HL-60/S4 treated with phorbol 12-myristate 13-acetate at 8.2 ng/mL for 4 days and 3 days (cell line): Measurements from ENCODE around the gene GIPC2.
"Not testable (repeated sequence)": the region's sequence is repeated elsewhere in the genome, so short reads cannot be mapped to it uniquely, and the experiment has no call there.

ENCODE experiments used
- in situ Hi-C: fragments of 300-500 bp; cut with MboI; formaldehyde crosslinking; loops from 2 replicates; pipeline ENCODE4 v1.15.0; 2022; ENCODE audit warnings: low sequenced_read_pairs

The GIPC2 gene

DNA sequence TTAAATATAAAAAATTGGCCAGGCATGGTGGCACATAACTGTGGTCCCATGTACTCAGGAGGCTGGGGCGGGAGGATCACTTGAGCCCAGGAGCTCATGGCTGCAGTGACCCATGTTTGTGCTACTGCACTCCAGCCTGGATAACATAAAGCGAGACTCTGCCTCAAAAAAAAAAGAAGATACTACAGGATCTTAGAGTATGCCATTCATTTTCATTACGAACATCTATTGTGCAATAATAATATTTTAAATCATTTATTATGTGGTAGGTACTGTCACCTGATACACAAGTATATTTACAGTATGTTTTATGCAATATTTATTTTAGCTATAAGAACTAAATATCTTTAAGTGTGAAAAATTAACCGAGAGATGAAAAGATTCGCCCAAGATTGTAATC lies 9.3 kb upstream of the GIPC2 start:
- in situ Hi-C loops, result no loop called here

- in situ Hi-C loops, result no loop called here
These were observed 7.7 kb upstream of the GIPC2 start for GRCh38 chr1:78038071-78038470.

GRCh38 chr1:78038491-78038939 lies 7.3 kb upstream of the GIPC2 start:
- in situ Hi-C loops, result no loop called here

DNA sequence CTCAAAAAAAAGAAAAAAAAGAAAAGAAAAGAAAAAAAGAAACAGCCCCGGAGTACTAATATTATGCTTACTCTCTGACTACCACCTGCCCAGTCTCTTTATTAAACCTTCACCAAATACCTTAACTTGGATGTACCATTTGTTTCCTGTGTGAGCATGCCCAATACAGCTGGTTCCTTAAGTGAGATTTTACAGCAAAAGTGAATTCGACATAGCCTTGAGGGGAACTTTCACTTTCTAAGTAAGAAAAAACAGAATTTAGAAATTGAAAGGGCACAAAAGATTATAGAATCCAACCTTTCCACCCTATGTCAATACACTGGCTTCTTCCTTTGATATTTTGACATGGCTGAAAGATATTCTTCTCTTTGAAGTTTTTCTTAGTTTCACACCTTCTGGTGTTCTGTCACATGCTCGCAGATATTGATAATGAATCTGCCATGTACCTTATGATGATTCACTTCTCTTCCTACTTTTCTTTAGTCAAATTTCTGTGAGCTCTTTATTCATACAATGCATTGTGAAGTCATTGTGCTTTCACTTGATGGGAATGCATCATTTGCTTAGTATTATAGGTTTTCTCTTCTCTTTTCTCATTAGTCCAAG lies 5.2 kb upstream of the GIPC2 start:
- in situ Hi-C loops, result no loop called here

DNA sequence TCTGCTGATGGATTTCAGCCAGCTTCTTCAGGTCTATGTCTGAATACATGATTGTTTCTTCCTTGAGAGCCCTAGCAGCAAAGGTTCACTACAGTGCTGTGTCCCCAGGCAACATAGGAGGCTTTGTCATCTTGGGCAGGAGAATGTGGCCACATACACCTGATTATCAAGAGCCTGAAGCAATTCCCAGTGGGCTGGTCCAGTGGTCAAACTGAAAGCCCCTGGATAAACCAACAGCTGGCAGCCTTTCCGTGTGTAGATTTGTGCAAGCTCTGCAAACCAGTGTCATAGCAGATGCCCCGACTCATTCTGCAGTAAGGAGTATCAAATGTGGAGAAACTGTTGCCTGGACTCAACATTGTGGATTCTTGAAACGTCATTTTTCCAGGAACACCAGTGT lies 2.3 kb upstream of the GIPC2 start:
- in situ Hi-C loops, result no loop called here

DNA sequence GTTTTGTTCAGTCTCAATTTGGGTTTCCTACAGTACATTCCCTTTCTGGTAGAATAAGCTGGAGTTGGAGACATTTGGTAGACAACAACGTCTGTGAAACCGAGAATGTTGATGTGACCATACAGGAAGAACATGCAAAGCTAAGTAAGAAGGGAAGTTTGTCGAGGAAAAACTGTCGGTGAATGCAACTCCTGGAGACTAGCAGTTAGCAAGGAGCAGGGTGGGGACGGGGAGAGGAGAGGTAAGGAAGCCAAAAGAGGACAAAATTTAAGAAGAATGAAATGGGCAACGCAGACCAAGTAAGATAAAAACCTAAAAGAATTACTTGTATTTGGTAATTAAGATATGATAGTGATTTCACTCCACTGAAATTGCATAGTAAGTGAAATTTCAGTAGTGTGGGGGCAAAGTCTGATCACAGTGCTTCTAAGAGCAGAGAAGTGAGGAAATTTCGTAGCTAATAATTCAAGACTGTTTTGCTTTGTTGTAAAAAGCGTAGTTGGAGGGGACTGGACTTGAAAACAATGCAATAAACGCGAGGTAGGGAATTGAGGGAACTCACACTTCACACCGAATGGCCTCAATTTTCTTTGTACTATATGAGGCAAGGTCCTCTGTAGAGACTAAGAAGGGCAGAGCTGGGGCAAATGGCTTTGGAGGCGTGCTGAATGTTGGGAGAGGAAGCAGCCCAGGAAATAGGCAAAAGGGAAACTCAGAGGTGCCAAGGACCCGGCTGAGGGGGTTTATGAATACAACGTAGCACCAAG lies 787 bp upstream of the GIPC2 start:
- in situ Hi-C loops, result no loop called here

DNA sequence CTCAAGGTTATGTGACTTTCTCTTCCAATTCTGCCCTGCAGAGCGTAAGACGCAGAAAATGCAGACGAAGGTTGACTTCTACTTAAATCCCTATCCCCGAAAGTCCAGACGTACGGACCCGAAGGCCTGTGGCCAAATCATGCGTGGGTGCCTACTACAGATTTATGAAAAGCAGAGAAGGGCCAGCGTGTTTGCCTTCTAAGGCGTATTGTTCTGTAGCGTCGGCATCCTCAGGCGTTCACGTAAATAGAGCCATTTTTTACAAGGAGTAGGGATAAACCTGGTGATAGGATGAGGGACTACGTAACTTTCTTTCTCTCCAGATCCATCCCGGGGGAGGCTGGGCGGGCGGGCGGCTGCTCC lies 222 bp upstream of the GIPC2 start:
- in situ Hi-C loops, result no loop called here

DNA sequence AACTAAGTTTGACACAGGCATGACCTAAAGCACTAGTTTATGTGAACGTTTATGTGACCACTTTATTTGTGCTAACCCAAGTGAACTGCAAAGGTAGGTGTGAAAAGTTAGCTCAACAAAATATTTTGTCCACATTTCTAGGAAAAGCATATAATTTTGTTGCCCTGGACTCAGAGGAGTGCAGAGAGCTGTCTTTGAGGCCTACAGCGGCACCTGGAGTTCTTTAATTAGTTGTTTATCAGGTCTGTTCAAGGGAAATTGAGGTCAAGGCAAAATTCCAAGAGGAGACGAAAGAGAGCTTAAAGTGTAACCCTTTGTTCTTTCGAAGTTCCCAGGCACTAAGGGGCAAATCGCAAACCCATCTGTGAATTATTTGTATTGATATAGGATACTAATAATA lies 1.3 kb downstream of the GIPC2 start:
- in situ Hi-C loops, result no loop called here

- in situ Hi-C loops, result no loop called here
These were observed 1.9 kb downstream of the GIPC2 start for GRCh38 chr1:78047631-78048030.

- in situ Hi-C loops, result no loop called here
These were observed 2.7 kb downstream of the GIPC2 start for GRCh38 chr1:78048446-78048845.

DNA sequence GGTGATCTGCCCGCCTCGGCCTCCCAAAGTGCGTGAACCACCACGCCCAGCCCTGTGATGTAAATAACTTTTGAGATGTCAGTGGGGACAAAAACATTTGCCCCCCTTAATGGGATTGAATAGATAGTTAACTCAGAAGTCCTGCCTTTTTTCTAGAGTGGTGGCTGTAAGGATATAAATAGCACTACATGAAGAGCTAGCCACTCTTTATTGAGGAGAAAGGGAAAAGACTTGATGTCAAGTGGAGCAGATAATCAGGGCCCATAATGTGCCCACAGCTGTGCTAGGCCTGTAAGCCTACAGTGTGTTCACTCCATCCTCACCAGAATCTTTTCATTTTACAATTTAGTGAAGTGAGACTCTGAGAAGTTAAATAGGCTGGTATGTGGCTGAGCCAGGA lies 3.6 kb downstream of the GIPC2 start:
- in situ Hi-C loops, result no loop called here

DNA sequence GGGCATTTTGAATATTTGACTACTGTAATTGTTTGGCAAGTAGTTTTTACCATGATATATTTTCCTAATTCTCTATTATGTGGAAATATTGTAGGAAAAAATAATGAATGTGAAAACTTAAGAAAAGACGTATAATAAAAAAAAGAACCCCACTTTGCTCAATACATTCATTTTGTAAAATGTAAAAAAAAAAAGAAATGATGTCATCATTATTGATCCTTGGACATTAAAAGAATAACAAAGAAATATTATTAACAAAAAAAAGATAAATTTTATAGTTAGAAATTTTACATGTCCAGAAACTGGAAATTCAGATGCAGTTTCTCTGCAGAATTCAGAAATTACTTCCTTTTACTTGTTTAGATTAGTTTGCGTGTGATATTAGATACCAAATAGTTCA lies 5.2 kb downstream of the GIPC2 start:
- in situ Hi-C loops, result no loop called here

DNA sequence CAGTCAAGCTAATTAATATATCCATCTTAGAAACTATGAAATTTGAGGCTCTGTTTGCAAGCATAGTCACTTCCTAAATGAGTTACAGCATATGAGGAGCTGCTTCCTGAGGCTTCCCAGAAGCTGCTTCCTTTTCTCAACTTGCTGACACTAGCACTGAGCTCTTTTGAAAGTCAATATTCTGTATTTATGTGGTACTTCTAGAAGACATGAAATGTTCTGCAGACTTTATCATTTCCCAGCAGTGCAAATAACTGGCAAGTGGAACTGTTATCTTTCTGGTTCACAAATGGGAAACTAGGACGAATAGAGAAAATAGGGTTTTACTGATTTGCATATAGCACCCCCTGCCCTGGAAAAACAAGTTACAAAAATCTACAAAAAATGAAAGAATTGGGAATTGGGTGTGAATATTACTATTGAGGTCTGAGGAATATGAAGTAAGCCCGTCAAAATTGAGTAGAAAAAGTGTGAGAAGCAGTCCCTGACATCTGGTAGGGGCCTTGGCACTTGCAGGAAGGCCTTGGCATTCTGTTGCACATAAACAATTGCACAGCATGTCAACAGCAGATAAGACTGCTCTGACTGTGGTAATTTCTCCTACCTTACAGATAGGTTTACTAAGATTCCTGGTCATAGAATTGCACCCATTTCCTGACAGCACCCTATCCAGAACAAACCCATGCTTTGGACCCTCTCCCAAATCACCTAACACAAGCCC lies 7.1 kb downstream of the GIPC2 start:
- in situ Hi-C loops, result no loop called here

- in situ Hi-C loops, result no loop called here
These were observed 7.7 kb downstream of the GIPC2 start for GRCh38 chr1:78053498-78053897.

GRCh38 chr1:78054559-78054958 lies 8.8 kb downstream of the GIPC2 start:
- in situ Hi-C loops, result no loop called here

GRCh38 chr1:78054972-78055371 lies 9.2 kb downstream of the GIPC2 start:
- in situ Hi-C loops, result no loop called here

DNA sequence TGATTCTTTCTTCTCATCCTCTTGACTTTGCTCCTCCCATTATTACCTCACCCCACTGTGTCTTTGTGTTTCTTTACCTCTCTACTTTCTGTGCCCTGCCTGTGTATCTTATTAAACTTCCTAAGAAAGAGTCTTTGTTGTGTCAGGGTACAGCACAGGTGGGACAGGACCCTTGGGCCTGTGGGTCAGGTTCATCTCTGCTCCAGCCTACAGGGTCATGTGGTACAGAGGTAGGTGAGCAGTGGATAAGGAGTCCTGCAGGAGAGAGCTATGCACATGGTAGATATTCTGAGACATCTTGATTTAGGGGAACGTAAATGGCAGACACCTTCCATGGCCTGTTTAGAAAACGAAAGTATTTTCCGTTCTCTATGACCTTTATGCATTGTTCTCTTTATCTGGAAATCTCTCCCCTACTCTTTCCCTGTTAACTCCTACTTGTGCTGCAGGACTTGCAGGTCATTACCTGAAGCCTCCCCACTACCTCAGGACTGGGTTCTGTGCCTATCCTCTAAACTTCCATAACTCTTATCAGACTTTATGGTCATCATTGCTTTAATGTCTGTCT lies 9.9 kb downstream of the GIPC2 start:
- in situ Hi-C loops, result no loop called here

- in situ Hi-C loops, result no loop called here
These were observed 12.9 kb downstream of the GIPC2 start for GRCh38 chr1:78058670-78059069.

DNA sequence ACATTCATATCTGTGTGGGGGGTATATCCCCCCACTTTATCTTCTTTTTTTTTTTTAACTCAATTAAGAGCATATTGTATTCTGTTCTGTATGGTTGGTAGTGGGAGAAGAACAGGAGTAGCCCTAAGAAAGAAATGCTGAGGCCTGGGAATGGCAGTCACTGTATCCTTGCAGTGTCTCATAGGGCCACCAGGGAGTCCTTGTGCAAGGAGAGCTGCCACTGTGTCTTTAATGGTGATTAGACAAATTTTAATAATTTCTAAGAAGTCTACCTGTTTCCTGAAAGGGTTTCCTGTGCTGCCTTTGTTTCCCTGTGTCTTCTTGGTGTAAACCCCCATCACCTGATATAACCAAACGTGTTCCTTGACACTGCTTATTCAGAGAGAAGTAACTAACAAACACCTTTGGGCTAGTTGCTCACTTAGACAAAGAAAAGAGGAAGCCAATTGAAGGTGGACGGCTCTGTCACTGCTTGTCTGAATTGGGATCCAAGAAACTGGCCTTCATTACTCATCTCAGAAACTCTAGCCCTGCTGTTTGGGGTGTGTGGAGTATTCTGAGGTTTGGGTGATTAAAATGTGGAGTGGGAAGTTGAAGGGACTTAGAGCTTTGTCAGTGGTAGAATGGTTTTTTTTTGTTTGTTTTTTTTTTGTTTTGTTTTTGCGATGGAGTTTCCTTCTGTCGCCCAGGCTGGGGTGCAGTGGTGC lies 15.2 kb downstream of the GIPC2 start:
- in situ Hi-C loops, result no loop called here

DNA sequence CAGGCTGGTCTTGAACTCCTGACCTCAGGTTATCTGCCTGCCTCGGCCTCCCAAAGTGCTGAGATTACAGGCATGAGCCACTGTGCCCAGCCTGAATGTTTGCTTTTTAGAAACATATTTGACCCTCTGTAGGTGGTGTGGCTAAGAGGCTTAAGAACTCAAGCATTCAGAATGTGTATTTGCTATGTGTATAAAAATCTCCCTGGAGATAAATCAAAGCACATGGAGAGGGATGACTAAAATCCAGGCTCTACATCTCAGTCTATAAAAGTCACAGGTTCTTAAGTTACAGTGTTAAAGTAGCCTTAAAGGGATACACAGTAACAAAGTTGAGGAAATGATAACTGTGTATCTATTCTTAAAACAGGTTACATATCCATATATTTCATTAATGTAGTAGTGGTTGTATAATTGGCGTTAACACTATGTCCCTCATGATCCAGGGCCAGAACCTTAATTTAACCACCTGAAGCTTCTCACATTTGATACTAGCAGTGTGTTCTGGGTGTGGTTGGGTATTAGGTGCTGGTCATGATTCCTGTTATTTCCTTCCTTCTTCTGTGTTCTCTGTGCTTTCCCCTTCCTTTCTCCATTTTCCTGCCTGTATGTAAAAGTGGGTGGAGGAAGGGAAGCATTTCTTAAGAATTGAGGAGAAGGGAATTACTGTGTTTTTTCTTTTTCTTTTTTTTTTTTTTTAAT lies 16.2 kb downstream of the GIPC2 start:
- in situ Hi-C loops, result no loop called here

- in situ Hi-C loops, result not testable (repeated sequence)
These were observed 19.1 kb downstream of the GIPC2 start for GRCh38 chr1:78064886-78065285.
